HG03108 (cell line): Measurements from ENCODE around the gene NTPCR.
"Not testable (repeated sequence)": the region's sequence is repeated elsewhere in the genome, so short reads cannot be mapped to it uniquely, and the experiment has no call there.

Experiments
- ATAC-seq: cut with Tn5 transposase; IDR thresholded peaks from one replicate; pipeline ENCODE4 v1.9.1; 2021; ENCODE audit warnings: moderate library complexity; ENCODE audit not compliant: unreplicated experiment

NTPCR gene

DNA sequence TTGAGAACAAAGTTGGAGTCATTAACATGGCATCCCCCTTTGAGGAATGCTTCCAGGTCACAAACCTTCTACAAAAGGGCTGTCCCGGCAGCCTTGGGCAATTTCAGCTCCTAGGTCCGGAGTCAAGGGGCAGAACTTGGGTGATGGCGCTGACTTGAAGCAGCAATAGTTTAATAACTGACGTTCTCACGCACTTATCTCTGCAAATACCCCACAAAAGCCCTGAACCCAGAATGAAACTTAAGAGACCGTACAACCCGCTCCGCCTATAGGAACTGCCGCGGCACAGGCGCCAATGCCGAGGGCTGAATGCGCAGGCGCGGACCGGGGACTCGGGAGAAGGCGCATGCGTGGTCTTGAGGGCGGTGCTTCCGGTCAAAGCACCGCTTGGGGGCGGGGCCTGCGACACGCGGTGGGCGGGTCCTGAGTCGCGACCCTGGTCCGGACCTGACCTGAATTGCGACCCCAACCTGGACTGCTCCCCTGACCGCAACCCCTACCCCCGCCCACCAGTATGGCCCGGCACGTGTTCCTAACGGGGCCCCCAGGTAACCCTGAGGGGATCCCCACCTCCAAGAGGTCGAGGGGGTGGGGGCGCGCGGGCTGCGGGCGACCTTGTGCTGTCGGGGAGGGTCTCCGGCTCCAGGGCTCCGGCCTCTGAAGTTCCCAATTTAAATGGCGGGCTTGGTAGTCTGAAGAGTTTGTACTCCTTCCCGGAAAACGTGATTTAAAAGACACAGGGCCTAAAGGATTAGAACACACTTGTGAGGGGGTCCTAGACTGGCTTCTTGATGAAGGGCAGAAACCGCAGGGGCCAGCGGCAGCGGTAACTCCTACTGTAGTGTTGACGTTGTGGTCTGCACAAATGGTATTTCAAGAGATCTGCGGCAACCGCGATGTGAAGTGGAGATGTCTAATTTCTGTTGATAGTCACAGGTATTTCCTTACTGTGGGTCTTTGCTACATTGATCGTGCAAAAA lies at the start of gene NTPCR:
Gene NTPCR, plus strand, starts transcription at position 415 of the 980 bp plus-strand sequence. Its CDS starts 100 bp downstream, at position 515.
- peak; percentile 86 for ATAC-seq

DNA sequence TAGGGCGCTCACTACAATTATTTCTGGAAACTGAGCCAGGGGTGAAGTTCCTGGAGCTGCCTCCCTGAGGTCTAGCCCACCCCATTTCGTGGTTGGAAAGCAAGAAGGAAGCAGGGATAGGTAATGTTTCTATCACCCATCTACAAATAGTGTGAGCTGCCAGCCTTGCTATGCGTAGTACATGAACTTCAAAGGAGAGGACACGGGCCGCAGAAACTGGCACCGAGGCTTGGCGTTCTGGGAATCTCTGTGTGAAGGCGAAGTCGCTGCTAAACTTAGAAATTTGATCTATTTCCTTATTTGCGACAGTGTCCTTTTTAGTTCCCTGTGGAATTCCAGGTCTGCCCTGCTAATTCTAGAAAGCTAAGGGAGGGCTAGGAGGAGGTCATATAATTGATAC lies 49.6 kb upstream of the NTPCR start:
- no peak for ATAC-seq

DNA sequence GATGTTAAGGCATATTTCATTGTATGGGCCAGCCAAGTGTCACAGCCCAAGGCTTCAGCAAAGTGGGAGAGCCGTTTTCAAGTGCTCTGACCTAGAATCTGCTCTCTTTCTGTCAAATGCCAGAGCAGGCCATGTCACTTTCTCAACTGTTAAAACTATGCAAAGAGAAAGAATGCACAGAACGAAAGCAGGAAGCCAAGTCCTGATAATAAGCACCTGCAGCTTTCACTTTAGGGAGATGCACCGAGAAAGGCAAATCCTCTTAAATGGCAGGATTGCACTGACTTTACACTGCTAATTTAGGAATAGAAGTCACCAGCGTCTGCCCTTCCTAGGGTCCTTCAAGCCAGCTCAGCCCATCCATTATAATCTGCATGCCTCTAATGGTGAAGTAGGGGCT lies 49.2 kb upstream of the NTPCR start:
- no peak for ATAC-seq

- ATAC-seq, result no peak
These were observed 47.5 kb upstream of the NTPCR start for GRCh38 chr1:232902774-232903350.

DNA sequence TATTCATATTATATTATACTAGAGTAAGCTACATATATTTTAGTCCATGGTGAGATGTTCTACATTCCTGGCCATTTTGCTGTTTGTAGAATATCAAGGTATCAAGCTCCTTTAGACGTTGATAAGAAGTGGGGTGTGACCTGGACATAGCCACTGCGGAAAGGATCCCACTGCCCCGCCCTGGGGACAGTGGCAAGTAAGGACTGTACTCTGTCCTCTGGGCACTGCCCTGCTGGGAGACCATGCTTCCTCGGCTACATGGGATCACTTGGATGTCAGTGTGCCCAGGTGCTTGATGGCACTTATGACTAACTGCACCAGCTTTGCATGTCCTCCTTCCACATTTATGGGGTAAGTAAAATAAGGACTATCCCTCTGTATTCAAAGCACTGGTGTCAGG lies 46.3 kb upstream of the NTPCR start:
- ATAC-seq, result no peak

GRCh38 chr1:232904566-232904965 lies 45.8 kb upstream of the NTPCR start:
- no peak for ATAC-seq

GRCh38 chr1:232905331-232906034 lies 44.9 kb upstream of the NTPCR start:
- no peak for ATAC-seq

GRCh38 chr1:232906441-232906840 lies 44.0 kb upstream of the NTPCR start:
- ATAC-seq, result no peak

DNA sequence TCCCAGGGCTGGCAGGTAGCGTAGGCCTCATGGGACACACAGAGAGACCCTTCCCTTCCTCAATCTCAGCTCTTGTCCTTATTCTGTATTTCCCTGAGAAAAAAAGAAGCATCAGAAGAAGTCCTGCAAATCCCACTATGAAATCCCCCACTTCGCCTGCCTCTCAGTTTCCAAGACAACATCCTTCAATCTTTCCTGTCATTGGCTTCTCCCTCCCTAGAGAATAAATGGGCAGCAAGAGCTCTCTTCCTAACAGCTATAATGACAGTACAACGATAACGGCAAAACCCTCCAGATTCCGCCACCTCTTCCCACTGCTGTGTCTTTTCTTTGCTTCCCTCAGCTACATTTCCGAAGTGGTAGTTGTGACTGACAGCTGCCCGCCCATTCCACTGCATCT lies 41.6 kb upstream of the NTPCR start:
- no peak for ATAC-seq

GRCh38 chr1:232909752-232910151 lies 40.7 kb upstream of the NTPCR start:
- no peak for ATAC-seq

- no peak for ATAC-seq
These were observed 39.3 kb upstream of the NTPCR start for GRCh38 chr1:232911027-232911599.

DNA sequence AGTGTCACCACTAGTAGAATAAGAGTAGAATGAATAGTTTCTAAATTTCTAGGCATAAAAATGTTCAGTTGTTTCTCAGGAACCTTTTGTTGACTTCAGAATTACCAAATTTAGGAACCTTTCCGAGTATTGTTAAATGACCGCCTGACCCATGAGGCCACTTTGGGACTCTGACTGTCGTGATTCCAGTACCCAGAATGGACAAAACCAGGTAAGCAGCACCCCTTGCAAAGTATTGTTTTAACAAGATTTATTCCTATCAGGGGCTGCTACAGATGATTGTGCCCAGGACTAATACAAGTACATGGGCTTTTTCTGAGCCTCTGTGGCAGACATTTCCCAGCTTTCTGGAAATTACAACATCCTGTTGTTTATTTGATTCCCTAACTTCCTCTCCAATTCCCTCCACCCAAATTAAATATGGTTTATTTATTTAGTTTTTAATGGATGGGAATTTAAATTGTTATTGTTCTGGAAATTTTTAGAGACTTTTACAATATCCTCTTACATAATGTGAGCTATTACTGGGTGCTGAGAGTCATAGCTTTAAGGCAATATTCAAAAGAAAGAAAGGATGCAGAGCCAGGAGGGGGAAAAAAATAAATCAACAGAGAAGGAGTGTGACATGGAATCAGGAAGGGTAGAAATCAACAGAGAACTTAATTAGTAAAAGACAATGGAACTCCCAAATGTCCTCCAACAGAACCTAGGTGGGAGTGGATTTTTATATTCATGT lies 37.4 kb upstream of the NTPCR start:
- no peak for ATAC-seq

DNA sequence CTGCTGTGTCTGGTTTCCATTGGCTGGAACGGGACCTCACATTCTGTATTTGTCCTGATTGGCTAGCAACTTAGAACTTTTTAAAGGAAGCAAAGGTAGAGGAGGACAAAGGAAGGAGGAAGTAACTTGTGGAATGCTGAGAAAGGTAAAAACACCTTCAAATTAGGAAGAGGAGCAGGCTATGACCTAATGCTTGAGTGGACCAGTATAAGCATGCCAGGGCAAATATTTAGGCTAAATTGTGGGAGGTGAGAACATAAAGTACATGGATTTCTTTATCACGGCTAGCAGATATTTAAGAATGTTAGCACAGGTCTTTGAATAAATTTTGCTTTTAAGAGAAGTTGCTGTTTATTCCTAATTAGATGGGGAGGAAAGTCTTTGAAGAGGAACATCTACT lies 36.1 kb upstream of the NTPCR start:
- not testable (repeated sequence) for ATAC-seq

DNA sequence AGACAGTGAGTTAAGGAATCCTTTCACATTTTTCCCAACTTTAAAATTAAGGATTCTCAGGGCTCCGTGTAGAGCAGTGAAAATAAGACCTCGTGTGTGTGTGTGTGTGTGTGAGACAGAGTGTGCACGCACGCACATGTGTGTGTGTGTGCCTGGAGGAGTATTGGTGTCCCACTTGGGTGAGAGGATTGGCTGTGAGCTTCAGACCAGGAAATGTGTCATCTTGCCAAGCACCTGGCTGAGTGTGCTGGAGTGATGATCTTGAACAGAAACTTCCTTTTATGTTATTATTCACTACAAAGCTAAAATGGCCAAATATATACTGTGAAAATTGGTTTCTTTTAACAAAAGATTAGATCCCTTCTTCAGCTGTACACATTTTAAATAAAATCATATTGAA lies 35.2 kb upstream of the NTPCR start:
- ATAC-seq, result no peak

DNA sequence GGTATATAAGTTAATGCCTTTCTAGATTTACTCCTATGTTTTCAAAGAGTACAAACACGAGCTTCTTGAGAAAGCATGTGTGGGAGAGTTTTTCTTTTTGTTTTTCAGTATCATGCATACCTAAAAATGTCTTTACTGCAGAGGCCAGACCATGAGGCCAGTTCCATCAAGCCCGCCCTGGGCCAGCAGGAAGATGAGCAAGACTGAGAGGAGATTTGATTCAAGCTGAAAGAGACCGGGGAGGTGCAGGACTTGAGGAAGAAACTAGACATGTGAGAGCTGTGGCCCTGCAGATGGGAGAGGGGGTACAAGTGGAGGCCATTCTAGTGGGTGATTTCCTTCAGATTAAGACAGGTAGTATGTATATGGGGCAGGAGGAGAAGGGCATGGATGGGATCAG lies 33.4 kb upstream of the NTPCR start:
- no peak for ATAC-seq

- no peak for ATAC-seq
These were observed 29.0 kb upstream of the NTPCR start for GRCh38 chr1:232921381-232921780.

- ATAC-seq, result no peak
These were observed 27.9 kb upstream of the NTPCR start for GRCh38 chr1:232922485-232922884.

- ATAC-seq, result no peak
These were observed 26.5 kb upstream of the NTPCR start for GRCh38 chr1:232923739-232924386.

DNA sequence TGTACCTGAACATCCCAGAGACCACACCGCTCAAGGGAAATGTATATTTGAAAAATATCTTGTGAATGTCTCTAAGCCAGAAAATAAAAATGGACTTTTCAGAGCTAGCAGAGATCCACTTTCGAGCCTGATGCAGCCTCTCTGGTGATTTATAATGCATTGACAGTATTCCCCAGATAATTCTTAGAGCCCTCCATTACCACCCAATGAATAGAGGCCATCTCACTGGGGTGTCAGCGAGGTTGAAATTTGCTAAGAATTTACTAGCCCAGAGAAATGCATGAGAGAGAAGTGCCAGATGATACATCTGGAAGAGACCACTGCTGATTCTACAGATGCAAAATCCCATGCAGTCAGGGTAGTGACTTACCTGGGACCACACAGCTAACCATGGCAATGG lies 25.5 kb upstream of the NTPCR start:
- no peak for ATAC-seq
